Neural cell (in vitro differentiated cells): ENCODE data around the gene ADCY5. TPM values are rescaled to one million over a fixed set of nuclear protein-coding genes. Genes with fewer than 3 reads are reported as not detected.

ENCODE experiments used
- H2AFZ ChIP-seq: fragments of 200-600, 300-800 bp; sonication (generic), shearing (Covaris generic); 2 replicates; pipeline ENCODE4 v1.6.0; 2014; ENCODE audit warnings: low read depth, mild to moderate bottlenecking, antibody characterized with exemption, low read length, moderate library complexity
- H3F3A ChIP-seq: fragments of 200-600 bp; shearing (Covaris generic); 2 replicates; pipeline ENCODE4 v1.6.1; 2016; ENCODE audit warnings: mild to moderate bottlenecking, moderate library complexity, mixed read lengths, antibody characterized with exemption, low read length; ENCODE audit not compliant: insufficient read depth, poor library complexity, severe bottlenecking
- H3K27ac ChIP-seq: fragments of 200-600, 300-800 bp; sonication (generic), shearing (Covaris generic); 2 replicates; pipeline ENCODE4 v1.5.1; 2014; ENCODE audit warnings: mild to moderate bottlenecking, low read length, moderate library complexity
- H3K27me3 ChIP-seq: fragments of 300-800, 200-600 bp; sonication (generic), shearing (Covaris generic); 2 replicates; pipeline ENCODE4 v1.6.0; 2014; ENCODE audit warnings: mild to moderate bottlenecking, low read depth, low read length, moderate library complexity; ENCODE audit not compliant: insufficient read depth
- H3K36me3 ChIP-seq: fragments of 300-800, 200-600 bp; sonication (generic), shearing (Covaris generic); 2 replicates; pipeline ENCODE4 v1.5.1; 2014; ENCODE audit warnings: mild to moderate bottlenecking, antibody characterized with exemption, low read length, moderate library complexity; ENCODE audit not compliant: insufficient read depth
- H3K4me2 ChIP-seq: fragments of 300-800, 200-600 bp; sonication (generic), shearing (Covaris generic); 2 replicates; pipeline ENCODE4 v1.6.0; 2014; ENCODE audit warnings: mild to moderate bottlenecking, low read length
- H3K4me3 ChIP-seq: fragments of 300-800, 200-600 bp; sonication (generic), shearing (Covaris generic); 2 replicates; pipeline ENCODE4 v1.5.1; 2014; ENCODE audit warnings: mild to moderate bottlenecking, low read length, moderate library complexity
- H3K79me2 ChIP-seq: fragments of 200-600 bp; shearing (Covaris generic); replicated peaks from 2 replicates; pipeline ENCODE4 v1.6.0; 2014; ENCODE audit warnings: mild to moderate bottlenecking, low read length, moderate library complexity; ENCODE audit not compliant: insufficient read depth
- H3K9ac ChIP-seq: fragments of 300-800, 200-600 bp; sonication (generic), shearing (Covaris generic); 2 replicates; pipeline ENCODE4 v1.6.1; 2016; ENCODE audit warnings: mild to moderate bottlenecking, low read length, mixed read lengths
- H3K9me2 ChIP-seq: fragments of 200-600 bp; shearing (Covaris generic); 2 replicates; pipeline ENCODE4 v1.6.1; 2016; ENCODE audit warnings: mild to moderate bottlenecking, low read length, mixed read lengths; ENCODE audit not compliant: insufficient read depth
- H3K9me3 ChIP-seq: fragments of 200-600, 300-800 bp; sonication (generic), shearing (Covaris generic); 2 replicates; pipeline ENCODE4 v1.6.1; 2016; ENCODE audit warnings: mild to moderate bottlenecking, mixed run types, low read length, moderate library complexity, mixed read lengths
- H4K20me1 ChIP-seq: fragments of 200-600 bp; shearing (Covaris generic); 2 replicates; pipeline ENCODE4 v1.6.1; 2016; ENCODE audit warnings: mild to moderate bottlenecking, mixed run types; ENCODE audit not compliant: insufficient read depth
- CTCF ChIP-seq: fragments of 450-650 bp; IDR thresholded peaks from 2 replicates; pipeline ENCODE4 v1.5.1; 2014; ENCODE audit warnings: antibody characterized with exemption, mild to moderate bottlenecking, moderate library complexity; ENCODE audit not compliant: poor library complexity, severe bottlenecking
- EP300 ChIP-seq: fragments of 450-650 bp; conservative IDR thresholded peaks from 2 replicates; pipeline ENCODE4 v1.6.1; 2014; ENCODE audit warnings: antibody characterized with exemption, mild to moderate bottlenecking, moderate library complexity; ENCODE audit not compliant: poor library complexity, severe bottlenecking
- EZH2 ChIP-seq: fragments of 200-600, 300-800 bp; shearing (Covaris generic), sonication (generic); IDR thresholded peaks from 2 replicates; pipeline ENCODE4 v1.6.1; 2014; ENCODE audit warnings: antibody characterized with exemption, low read length, borderline replicate concordance, mild to moderate bottlenecking; ENCODE audit not compliant: insufficient read depth, poor library complexity, severe bottlenecking
- MXI1 ChIP-seq: fragments of 450-650 bp; conservative IDR thresholded peaks from 2 replicates; pipeline ENCODE4 v1.6.1; 2014; ENCODE audit warnings: antibody characterized with exemption, mild to moderate bottlenecking; ENCODE audit not compliant: poor library complexity, severe bottlenecking
- POLR2AphosphoS5 ChIP-seq: IDR thresholded peaks from 2 replicates; pipeline ENCODE4 v1.6.1; 2012
- RAD21 ChIP-seq: fragments of 450-650 bp; conservative IDR thresholded peaks from 2 replicates; pipeline ENCODE4 v1.6.1; 2014; ENCODE audit warnings: antibody characterized with exemption, mild to moderate bottlenecking, moderate library complexity
- REST ChIP-seq: IDR thresholded peaks from 2 replicates; pipeline ENCODE4 v1.6.1; 2012; ENCODE audit warnings: borderline replicate concordance
- SMC3 ChIP-seq: fragments of 450-650 bp; conservative IDR thresholded peaks from 2 replicates; pipeline ENCODE4 v1.6.1; 2014; ENCODE audit warnings: antibody characterized with exemption, mild to moderate bottlenecking, moderate library complexity; ENCODE audit not compliant: poor library complexity
- TAF1 ChIP-seq: IDR thresholded peaks from 2 replicates; pipeline ENCODE4 v1.6.1; 2012; ENCODE audit warnings: low read depth
- polyA minus RNA-seq: library from RNA; depleted of rRNA, polyadenylated mRNA; stranded (reverse); fragments of >200 nt; gene quantifications from 2 replicates; pipeline ENCODE4 v1.2.3, GENCODE V29; 2014
- polyA plus RNA-seq: library from polyadenylated mRNA; depleted of rRNA; stranded (reverse); fragments of >200 nt; gene quantifications from 2 replicates; pipeline ENCODE4 v1.2.3, GENCODE V29; 2014

Gene ADCY5
- polyA plus RNA-seq (7.7 and 8.4 TPM in 2 replicates), polyA minus RNA-seq (24.2 and 26.8 TPM in 2 replicates)

GRCh38 chr3:123448536-123449101, at the start of gene ADCY5:
TSS of gene ADCY5 (minus strand) at chr3:123449090. CDS start at chr3:123448545, 545 bp downstream.
- Histone ChIP-seq H3K36me3 (no peaks in the 10 kb centered on the region), H3K27ac (peak within 1 kb of the TSS; percentile 24), H3K4me2 (peak within 1 kb of the TSS; percentile 44), H3K9me2 (no peaks in the 10 kb centered on the region), H3K9me3 (no peaks in the 10 kb centered on the region), H4K20me1 (no peaks in the 10 kb centered on the region), H3F3A (no peaks in the 10 kb centered on the region), H2AFZ (peak within 1 kb of the TSS; percentile 65), H3K79me2 (peaks cover 12% of the 10 kb centered on the region), H3K27me3 (peaks cover 27% of the 10 kb centered on the region), H3K4me3 (peak within 1 kb of the TSS; percentile 84), H3K9ac (peak within 1 kb of the TSS; percentile 78)
- TF ChIP-seq EZH2 (no peak), CTCF (no peak), MXI1 (no peak), RAD21 (no peak), EP300 (no peak), TAF1 (no peak), POLR2AphosphoS5 (no peak), REST (no peak), SMC3 (no peak)

GRCh38 chr3:123493912-123494311, 45.0 kb upstream of the ADCY5 start:
- Histone ChIP-seq H3K27me3 (no peaks in the 10 kb centered on the region), H2AFZ (no peak overlapping the region), H3K27ac (no peak overlapping the region), H3K4me3 (peak overlapping the region; percentile 33), H3K79me2 (no peaks in the 10 kb centered on the region), H3K4me2 (no peak overlapping the region), H3K9me2 (no peaks in the 10 kb centered on the region), H3F3A (no peaks in the 10 kb centered on the region), H3K9me3 (no peaks in the 10 kb centered on the region), H4K20me1 (no peaks in the 10 kb centered on the region), H3K9ac (no peak overlapping the region), H3K36me3 (no peaks in the 10 kb centered on the region)
- TF ChIP-seq TAF1: no peak
- TF ChIP-seq EP300: peak; percentile 61
- peak; percentile 62 for TF ChIP-seq MXI1
- no peak for TF ChIP-seq SMC3
- no peak for TF ChIP-seq CTCF
- TF ChIP-seq POLR2AphosphoS5: peak; percentile 41
- peak; percentile 21 for TF ChIP-seq REST
